SIG-M5 treated with dmso at 0.1 percent for 504 hours (cell line): ENCODE data around the gene SMC4.

Experiments
- DNase-seq: peaks from one replicate; lab custom pipeline; 2025; ENCODE audit not compliant: unreplicated experiment; lab: John Stamatoyannopoulos, UW

SMC4 gene

DNA sequence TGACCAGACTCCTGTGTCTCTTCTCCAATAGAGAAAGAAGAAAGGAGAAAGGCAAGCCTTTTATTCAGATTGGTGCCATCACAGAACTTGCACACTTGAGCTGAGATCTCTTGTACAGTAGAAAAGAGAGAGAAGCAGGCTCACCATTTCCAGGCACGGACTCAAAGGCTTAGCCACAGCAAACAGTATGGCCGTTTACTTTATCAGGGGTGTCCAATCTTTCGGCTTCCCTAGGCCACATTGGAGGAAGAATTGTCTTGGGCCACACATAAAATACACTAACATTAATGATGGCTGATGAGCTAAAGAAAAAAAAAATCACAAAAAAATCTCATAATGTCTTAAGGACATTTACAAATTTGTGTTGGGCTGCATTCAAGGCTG, 5.4 kb upstream of the SMC4 start:
- DNase-seq: no peak

DNA sequence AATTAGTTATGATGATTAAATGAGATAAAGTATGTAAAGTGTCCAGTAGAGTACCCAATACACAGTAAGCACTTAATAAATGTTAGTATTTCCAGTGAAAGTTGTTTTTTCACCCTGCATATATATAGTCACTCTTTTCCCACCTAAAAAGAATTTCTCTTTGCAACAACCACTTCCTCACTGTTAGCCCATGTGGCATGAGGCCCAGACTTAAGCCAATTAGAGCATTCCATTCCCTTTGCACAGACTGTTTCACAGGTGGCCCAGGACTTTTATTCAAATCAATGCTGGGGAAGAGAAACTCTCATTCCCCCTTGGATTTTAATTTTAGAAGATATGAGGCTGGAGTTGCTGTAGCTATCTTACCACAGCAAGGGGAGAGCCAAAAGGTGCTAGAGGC, 4.2 kb upstream of the SMC4 start:
- no peak for DNase-seq

DNA sequence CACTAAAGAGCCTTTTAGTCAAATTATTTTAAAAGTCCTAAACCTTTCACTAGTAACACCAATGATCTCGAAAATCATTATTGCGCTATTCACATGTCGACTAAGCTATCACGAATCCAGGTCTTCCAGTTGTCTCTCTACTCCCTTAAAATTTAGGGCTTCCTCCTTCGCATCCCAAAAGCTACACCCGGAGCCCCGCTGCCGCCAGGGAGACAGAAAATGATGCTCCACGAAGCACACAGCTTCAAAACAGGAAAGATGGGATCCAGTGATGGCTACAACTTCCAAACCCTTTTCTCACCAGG, 678 bp upstream of the SMC4 start:
- no peak for DNase-seq

DNA sequence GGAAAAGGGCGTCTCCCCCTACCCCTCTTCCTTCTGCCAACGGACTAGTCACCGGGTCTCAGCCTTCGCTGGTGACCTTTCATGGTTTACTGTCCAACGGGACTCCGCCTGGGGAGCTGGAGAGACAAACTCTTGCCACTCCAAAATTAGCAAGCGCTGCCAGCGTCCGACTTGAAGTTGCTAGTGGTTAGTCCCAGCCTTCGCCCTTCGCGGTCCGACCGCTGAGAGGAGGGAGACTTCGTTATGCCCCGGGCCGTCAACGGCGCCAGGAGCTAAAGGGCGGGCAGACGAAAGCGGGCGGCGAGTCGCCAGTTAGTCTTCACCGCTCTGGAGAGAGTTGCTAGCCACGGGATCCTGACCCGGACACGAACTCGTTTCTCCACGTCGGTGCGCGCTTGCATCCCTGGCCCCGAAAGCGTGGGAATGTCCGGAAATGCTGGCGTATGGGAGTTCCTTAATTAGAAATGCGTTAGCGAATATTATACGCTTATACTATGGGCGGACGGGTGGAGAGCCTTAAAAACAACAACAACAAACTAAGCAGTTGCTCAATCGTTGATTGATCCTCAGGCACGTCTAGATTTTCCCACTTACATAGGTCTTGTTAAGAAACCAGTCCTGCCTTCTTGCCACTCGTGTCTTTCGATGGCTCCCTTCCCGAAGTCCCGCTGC, 716 bp downstream of the SMC4 start:
- DNase-seq: peak; percentile 38

DNA sequence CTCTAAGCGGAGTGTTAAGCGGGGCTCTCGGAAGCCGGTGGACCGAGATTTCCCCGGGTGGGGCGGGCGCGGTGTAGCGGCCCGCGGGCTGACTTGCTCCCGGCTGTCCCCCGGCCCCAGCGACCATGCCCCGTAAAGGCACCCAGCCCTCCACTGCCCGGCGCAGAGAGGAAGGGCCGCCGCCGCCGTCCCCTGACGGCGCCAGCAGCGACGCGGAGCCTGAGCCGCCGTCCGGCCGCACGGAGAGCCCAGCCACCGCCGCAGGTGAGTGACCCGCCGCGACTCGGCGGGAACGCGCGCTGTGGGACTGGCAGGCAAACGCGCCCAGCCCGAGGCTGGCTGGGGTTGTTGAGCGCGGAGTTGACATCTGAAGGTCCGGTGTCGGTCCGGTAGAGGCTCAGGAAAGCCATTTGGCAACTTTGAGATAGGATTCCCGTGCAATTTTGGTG, 1.3 kb downstream of the SMC4 start:
- no peak for DNase-seq

DNA sequence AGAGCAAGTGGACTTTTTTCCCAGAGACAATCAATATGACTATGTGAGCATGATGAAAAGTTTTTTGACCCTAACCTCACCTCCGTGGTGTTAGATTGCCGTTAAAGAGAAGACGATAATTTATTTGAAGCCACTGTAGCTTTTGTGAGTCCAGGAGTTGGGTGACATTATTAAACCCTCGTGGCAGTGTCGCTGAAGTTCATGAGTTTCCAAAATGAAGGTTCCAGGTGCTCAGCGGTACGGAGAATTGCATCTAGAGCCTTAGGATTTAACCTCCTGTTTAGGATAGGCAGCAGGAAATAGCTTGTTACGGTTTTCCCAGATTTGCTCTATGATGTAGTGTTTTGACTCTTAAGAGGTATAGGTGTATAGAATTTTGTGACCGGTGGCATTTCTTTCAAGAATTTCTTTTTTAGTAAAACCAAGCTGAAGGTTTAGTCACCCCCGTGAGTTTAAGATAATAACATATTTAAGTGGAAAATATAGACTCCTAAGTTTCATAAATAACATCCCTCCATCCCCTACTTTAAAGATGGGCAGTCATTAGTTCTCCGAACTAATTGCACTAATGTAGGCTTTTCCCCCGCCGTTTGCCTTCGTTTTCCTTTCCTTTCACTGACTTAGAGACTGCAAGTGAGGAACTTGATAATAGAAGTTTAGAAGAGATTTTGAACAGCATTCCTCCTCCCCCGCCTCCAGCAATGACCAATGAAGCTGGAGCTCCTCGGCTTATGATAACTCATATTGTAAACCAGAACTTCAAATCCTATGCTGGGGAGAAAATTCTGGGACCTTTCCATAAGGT, 2.0 kb downstream of the SMC4 start:
- DNase-seq: peak; percentile 63

DNA sequence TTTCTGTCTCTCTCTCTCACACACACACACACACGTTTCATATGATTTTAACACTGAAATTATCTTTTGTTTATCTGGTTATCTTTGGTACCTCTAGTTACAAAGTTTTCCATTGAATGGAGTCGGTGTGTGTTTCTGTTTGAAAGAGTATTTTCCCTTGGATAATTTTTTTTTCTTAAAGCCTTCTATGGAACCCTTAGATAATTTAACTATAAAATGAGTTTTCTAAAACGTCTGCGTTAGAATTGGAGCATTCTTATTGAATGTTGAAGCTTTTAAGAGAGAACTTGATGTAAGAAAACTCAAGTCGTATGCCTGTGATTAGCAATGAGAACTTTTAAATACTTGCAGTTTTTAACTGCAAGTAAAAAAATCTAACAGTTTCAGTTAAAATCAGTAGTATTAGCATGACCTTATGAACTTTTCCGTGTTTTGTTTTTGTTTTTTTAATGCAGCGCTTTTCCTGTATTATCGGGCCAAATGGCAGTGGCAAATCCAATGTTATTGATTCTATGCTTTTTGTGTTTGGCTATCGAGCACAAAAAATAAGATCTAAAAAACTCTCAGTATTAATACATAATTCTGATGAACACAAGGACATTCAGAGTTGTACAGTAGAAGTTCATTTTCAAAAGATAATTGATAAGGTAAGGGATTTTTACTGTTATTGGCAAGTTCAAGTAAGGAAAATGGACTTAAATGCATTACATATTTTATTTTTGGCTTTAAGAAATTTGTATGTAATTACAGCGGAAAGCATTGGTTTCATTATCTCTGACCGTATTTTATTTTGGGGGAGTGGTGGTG, 3.0 kb downstream of the SMC4 start:
- no peak for DNase-seq

DNA sequence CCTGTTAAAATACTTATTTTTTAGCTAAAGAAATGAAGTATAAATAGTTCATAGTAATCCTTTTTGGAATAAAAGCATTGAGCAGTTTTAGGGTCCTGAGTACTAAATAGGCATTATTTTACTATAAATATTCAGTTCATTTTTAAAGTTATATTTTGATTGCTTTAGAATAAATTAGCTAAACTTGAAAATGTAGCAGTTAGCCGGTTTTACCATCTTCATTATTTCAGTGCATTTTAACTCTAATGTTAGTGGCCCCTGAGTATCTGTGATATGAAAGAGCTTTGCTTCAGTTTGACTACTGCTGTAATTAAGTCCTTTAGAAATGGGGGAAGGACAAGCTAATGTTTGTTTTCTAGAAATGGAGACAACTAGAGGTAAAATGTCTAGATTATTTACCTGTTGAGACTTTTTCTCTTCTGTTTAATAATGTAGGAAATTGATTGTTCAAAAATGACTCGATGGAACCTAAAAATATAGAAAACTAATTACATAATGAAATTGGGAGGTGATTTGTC, 3.6 kb downstream of the SMC4 start:
- DNase-seq: no peak

DNA sequence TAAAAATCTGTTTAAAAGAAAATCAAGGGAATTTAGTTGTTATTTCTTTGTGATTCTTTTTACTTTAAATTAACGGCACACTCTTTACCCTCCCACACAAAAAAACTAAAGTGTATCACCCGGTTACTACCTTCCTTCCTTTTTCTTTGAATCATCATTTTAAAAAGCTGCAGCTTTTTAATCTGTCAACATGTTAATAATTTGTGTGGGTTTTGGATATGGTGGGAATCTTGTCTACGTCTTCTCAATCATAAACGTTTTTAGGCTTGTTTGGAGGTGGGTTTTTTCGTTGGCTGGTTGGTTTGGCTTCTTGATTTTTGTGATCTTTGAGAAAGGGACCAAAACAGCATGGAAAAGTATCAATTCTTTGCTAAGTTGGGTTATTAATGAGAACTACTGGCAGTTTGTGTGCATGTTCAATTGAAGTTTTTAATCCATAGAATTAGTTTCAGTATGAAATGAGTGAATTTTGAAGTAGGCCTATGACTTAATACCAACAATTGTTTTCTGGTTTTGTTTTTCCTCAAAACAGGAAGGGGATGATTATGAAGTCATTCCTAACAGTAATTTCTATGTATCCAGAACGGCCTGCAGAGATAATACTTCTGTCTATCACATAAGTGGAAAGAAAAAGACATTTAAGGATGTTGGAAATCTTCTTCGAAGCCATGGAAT, 4.5 kb downstream of the SMC4 start:
- no peak for DNase-seq

DNA sequence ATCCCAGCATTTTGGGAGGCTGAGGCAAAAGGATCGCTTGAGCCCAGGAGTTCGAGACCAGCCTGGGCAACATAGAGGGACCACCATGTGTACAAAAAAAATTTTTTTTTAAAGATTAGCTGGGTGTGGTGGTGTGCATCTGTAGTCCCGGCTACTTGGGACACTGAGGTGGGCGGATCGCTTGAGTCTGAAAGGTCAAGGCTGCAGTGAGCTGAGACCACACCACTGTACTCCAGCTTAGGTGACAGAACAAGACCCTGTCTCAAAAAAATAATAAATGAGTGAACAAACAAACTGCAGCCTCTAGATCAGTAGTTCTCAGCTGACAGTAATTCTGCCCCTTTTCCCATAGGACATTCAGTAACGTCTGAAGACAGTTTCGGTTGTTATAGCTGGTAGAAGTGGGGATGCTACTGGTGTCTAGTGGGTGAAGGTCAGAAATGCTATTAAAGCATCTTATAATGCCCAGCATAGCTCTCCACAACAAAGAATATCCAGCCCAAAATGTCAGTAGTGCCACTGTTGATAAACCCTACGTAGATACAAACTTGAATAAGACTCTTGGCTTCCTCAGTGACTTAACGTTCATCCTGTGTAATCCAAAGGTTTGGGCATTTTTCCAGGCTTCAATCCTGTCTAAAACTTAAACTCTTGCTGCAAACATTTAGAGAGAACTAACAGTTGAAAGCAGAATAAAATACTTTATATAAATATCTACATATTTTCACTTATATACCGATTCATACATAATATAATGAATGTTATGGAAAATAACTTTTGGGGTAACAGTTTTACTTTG, 10.6 kb downstream of the SMC4 start:
- DNase-seq: no peak

DNA sequence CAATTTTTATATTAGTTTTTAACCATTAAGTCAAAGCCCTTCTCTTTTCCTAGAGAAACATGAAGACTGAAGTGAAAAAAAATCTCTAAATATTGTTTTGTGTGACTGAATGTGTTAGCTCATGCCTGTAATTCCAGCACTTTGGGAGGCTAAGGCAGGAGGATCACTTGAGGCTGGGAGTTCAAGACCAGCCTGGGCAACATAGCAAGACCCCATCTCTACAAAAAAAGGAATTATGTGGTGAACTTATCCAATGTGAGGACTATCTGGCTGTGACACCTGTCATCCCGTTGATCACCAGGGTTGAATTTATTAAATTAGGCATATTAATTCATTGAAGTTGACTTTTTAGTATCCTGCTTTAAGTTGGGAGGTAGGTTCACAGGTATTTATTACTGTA, 13.0 kb downstream of the SMC4 start:
- DNase-seq: no peak

DNA sequence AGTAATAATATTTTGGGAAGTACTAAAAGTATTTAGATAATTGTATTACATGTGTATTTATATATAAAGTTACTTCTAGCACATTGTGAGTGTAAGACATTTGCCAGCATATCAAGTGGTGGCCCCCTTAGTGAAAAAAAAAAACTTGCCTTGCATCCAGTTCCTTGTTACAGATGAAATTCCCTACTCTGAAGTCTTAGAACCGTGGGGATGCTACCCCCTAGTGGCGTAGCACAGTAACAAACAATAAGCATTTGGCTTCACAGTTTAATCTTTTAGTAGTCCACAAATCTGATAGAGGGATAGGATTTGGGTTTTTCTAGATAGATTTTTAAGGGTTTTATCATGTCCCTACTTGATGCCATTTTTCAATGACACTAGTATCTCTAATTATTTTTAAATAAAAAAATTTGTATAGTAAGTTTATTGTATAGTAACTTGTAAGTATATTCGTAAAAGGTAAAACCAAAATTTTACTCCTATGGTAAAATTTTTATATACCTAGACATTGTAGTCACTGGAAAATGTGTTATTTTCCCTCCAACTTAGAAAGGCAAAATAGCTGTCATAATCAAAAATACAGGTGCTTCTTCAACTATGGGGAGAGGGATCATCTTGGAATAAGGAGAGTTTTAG, 14.3 kb downstream of the SMC4 start:
- peak; percentile 87 for DNase-seq

DNA sequence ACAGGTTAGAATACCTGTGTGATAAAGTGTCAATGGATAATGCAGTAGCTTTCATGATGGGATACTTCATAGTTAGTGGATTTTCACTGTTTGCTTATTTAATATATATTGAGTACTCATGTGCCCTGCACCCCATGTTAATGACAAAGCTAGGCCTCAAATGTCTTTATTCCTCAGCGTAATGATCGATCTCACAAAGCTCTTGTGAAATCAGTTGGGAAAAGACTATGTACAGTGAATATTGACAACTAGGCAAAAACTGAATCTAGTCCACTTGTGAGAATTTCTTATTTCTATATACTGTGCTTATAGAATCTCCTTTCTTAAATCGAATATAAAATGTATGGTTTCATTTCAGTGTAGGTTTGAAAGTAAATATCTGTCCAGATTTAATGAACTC, 17.9 kb downstream of the SMC4 start:
- no peak for DNase-seq

DNA sequence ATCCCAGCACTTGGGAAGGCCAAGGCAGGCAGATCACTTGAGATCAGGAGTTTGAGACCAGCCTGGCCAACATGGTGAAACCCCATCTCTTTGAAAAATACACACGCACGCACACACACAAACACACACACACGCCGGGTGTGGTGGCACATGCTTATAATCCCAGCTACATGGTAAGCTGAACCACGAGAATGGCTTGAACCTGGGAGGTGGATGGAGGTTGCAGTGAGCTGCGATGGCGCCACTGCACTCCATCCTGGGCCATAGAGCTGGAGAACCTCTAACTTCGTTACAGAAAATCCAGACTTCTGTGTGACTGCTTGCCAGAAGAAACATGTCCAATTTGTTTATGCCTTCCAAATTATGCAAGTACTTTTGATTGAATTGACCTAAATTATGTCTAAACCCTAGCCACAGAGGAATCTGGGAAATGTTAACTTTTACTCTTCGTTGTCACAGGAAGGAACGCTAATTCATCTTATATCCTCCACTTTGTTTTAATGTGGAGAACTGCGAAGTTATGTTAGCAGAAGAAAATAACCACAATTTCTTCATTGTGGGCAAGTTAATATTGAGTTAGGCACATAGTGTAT, 28.5 kb downstream of the SMC4 start:
- DNase-seq: no peak

DNA sequence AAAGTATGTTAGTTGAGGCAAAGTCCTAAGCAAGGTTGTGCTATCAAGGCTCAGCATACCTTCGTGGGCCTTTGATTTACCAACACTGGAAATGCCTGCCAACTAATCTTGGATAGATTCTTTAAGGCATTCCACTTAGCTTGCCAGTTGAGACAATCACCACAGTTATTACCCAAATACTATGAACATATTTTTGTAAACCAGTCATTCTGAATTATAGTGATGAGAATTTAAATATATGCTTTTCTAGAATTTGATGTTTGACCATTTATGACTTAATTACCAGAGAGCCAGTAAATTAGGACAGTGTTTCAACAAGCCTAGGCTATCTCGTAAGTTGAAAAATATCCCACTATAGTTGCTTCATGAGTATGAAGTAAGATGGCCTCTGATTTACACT, 34.6 kb downstream of the SMC4 start:
- no peak for DNase-seq

DNA sequence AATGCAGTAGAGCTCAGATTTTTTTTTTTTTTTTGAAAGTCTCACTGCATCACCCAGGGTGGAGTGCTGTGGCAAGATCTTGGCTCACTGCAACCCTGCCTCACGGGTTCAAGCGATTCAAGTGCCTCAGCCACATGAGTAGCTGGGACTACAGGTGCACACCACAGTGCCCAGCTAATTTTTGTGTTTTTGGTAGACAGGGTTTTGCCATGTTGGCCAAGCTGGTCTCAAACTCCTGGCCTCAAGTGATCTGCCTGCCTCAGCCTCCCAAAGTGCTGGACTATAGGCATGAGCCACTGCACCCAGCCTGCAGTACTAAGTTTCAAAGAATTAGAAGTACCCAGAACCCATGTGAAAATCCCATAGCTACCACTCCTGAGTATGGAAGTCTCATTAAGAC, 35.6 kb downstream of the SMC4 start:
- DNase-seq: no peak

DNA sequence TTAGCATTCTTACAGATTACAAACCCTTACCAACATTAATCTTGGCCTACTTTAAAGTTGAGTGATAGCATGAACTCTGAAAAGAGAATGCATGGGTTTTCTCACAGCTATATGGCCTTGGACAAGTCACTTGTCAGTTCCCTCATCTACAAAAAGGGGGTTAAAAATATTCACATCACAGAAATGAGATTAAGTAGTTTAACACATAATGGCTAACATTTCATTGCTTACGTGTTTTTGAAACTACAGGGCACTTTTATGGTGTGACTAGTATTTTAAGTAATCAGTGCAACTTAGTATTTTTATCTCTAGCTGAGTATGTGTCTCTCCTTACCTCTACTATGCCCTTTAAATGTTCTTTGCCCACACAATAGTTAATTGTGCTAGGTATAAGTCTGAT, 36.3 kb downstream of the SMC4 start:
- DNase-seq: no peak

DNA sequence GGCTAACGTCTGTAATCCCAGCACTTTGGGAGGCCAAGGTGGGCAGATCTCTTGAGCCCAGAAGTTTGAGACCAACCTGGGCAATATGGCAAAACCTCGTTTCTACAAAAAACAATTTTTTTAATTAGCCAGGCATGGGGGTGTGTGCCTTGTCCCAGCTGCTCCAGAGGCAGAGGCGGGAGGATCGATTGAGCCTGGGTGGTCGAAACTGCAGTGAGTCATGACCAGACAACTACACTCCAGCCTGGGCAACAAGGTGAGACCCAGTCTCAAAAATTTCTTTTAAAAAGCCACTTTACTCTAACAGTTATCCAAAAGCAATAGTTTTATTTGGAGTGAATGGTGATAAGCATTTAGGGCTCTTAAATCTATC, 37.6 kb downstream of the SMC4 start:
- DNase-seq: no peak

DNA sequence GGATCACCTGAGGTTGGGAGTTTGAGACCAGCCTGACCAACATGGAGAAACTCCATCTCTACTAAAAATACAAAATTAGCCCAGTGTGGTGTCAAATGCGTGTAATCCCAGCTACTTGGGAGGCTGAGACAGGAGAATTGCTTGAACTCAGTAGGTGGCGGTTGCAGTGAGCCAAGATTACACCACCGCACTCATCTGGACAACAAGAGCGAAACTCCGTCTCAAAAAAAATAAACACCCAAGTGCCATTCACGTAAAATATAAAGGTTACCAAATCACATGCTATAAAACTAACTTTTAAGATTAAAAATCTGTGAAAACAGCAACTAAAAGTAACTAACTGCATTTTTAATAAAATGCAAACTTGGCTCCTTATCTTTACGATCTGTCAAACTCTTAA, 41.2 kb downstream of the SMC4 start:
- no peak for DNase-seq

DNA sequence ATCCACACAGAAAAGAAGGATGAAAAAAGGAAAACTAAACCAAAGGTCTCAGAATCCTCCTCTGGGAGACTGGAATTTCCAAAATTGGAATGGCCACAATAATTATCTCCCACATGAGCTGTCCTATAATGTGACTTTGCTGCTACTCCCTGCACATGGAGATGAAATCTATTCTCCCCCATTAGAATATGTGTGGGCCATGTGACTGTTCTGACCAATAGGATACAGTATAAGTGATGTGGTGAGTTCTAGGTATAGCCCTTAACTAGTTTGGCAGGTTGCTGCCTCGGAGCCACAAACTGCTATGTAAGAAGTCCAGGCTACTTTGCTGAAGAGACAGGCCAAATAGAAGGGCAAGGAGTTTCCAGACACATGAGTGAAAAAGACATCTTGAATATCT, 45.0 kb downstream of the SMC4 start:
- peak; percentile 20 for DNase-seq
